AG04450 (cell line): ENCODE data around the gene PCDH17. TPM values are rescaled to one million over a fixed set of nuclear protein-coding genes. Genes with fewer than 3 reads are reported as not detected.

ENCODE experiments used
- CTCF ChIA-PET: fragments of 300-600, 350-600 bp; formaldehyde crosslinking; extraction: SDS; loops from one replicate; lab custom pipeline; 2022; ENCODE audit warnings: antibody characterized with exemption, inconsistent platforms; lab: Charles Lee
- POLR2A ChIA-PET: fragments of 350-600 bp; formaldehyde crosslinking; extraction: SDS; loops from one replicate; lab custom pipeline; 2021; ENCODE audit warnings: antibody characterized with exemption, inconsistent platforms; lab: Yijun Ruan, JAX
- DNase-seq: peaks from one replicate; pipeline ENCODE4 v3.0.0-alpha.2; 2011; ENCODE audit warnings: low read depth, low spot score
- H3K27ac ChIP-seq: one replicate; pipeline ENCODE4 v1.5.1; 2012; ENCODE audit warnings: low read depth, low read length, control low read depth
- H3K27me3 ChIP-seq: one replicate; pipeline ENCODE4 v1.6.0; 2012; ENCODE audit warnings: low read length; ENCODE audit not compliant: control insufficient read depth, insufficient read depth
- H3K4me3 ChIP-seq: 2 replicates; pipeline ENCODE4 v1.5.1; 2011; ENCODE audit warnings: mild to moderate bottlenecking, low read depth, low read length, control low read depth
- H3K9me3 ChIP-seq: 2 replicates; pipeline ENCODE4 v1.5.1; 2012; ENCODE audit warnings: low read length; ENCODE audit not compliant: control insufficient read depth, insufficient read depth
- polyA plus RNA-seq: library from polyadenylated mRNA; depleted of rRNA; stranded (reverse); fragments of >200 nt; gene quantifications from 2 replicates; pipeline ENCODE4 v1.2.3, GENCODE V29; 2011
- TF ChIP-seq, protein P1 (sequence below): IDR thresholded peaks from 2 replicates; pipeline ENCODE4 v1.5.1; 2011; ENCODE audit warnings: low read depth, low read length, control low read depth, inconsistent platforms

The PCDH17 gene
- polyA plus RNA-seq, 1 experiment: not detected

DNA sequence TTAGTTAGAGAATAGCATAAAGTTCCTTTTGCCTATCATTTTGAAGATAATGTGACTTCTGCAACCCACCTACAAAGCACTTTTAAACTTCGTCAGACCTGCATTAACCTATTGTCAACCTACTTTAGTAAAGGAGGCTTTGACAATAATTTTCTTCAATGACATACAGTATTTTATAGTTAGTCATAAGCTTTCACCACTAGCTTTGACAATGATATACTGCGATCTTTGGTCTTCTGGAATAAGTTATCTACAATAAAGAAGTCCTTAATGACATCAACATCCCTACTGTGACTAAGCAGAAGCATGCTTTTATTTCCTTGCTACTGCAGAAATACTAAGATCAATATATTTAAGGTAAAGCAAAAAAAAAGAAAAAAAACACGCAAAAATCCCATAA is 9.5 kb downstream of the PCDH17 start:
- ChIA-PET CTCF (no interaction called here), POLR2A (no interaction called here)
- DNase-seq: no peak
- no peak overlapping the region for H3K27ac ChIP-seq
- no peak overlapping the region for H3K4me3 ChIP-seq
- TF ChIP-seq, protein P1, sequence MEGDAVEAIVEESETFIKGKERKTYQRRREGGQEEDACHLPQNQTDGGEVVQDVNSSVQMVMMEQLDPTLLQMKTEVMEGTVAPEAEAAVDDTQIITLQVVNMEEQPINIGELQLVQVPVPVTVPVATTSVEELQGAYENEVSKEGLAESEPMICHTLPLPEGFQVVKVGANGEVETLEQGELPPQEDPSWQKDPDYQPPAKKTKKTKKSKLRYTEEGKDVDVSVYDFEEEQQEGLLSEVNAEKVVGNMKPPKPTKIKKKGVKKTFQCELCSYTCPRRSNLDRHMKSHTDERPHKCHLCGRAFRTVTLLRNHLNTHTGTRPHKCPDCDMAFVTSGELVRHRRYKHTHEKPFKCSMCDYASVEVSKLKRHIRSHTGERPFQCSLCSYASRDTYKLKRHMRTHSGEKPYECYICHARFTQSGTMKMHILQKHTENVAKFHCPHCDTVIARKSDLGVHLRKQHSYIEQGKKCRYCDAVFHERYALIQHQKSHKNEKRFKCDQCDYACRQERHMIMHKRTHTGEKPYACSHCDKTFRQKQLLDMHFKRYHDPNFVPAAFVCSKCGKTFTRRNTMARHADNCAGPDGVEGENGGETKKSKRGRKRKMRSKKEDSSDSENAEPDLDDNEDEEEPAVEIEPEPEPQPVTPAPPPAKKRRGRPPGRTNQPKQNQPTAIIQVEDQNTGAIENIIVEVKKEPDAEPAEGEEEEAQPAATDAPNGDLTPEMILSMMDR: no peak
- no peaks in the 10 kb centered on the region for H3K9me3 ChIP-seq
- no peaks in the 10 kb centered on the region for H3K27me3 ChIP-seq

DNA sequence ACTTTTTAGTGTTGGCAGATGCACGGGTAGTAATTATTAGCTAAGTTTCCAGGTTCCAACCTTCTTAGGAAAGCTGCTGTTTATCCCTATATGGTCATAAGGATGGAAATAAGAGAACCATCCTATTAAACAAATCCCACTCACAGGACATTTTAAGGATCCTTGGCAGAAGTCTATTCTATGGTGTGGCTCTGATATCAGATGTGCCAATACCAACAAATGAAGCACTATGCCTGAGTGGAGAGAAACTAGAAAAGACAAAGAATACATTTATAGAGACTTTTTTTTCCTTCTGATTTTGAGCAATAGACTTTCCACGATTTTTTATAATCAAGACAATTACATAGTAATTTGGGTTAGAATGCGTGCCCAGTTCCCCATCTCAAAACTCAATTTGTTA is 12.6 kb downstream of the PCDH17 start:
- CTCF ChIA-PET: interaction anchor here (1.2 kb wide), 1 partner anchor 20 kb away, joined by 3 read pairs; no protein-coding TSS in a partner anchor
- POLR2A ChIA-PET: no interaction called here
- no peaks in the 10 kb centered on the region for H3K9me3 ChIP-seq
- no peaks in the 10 kb centered on the region for H3K27me3 ChIP-seq
- no peak overlapping the region for H3K27ac ChIP-seq
- DNase-seq: no peak
- no peak overlapping the region for H3K4me3 ChIP-seq
- TF ChIP-seq, protein P1: no peak

DNA sequence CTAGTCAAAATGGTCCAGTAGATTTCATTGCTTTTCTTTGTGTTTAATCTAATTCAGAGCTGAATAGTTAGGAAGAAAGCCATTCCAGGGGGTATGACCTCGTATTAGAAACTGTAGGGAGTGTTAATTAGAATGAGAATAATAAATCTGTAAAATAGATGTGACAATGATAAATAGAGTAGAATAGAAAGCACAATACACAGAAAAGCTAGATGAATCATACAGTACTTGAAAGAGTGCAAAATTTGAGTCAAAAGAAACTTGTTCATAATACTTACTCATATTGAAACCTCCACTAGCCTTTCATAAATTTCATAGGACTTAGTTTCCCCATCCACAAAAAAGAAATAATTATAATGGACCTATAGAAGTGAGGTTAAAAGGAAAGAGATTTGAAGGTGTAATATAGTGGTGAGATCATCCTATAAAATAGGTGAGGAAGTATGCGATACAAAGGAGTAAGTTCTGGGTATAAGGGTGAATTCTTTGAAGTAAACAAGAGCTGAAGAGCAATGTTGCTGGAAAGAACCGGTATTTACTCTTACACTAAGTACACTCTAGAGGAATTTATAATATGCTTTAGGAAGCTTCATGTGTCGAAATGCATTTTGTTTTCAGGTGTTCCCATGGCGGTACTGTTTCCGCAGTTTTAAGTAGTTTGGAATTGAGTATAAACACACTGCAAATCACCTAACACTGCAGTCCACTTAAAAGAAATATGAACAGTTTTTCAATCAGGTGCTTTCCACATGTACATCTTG is 21.9 kb downstream of the PCDH17 start:
- TF ChIP-seq, protein P1: no peak
- no peak overlapping the region for H3K4me3 ChIP-seq
- H3K27ac ChIP-seq: no peak overlapping the region
- H3K27me3 ChIP-seq: no peaks in the 10 kb centered on the region
- POLR2A ChIA-PET: no interaction called here
- CTCF ChIA-PET: no interaction called here
- no peaks in the 10 kb centered on the region; the same call in 1 of the 2 replicates for H3K9me3 ChIP-seq
- DNase-seq: no peak

DNA sequence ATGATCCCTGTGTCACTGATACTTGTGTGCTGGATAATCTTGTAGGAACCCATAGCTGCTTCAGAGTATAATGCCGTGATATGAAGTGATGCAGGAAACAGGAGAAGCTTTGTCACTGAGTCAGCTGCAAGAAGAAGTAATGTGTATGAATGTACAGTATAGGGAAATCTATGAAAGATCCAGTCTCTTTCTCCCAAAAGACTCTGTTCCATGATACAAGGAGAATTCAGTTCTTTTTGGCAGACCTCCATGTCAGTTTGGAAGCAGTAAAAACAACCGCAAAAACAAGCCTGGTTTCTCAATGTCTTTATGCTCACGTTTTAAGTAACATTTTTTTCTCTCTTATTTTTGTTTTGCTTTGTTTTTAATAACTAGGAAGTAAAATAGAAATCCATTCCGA is 33.9 kb downstream of the PCDH17 start:
- H3K9me3 ChIP-seq: peaks cover 3% of the 10 kb centered on the region; the same call in 1 of the 2 replicates
- H3K27me3 ChIP-seq: no peaks in the 10 kb centered on the region
- CTCF ChIA-PET: no interaction called here
- TF ChIP-seq, protein P1: no peak
- POLR2A ChIA-PET: no interaction called here
- H3K4me3 ChIP-seq: no peak overlapping the region
- no peak overlapping the region for H3K27ac ChIP-seq
- no peak for DNase-seq
